Inflammatory macrophage treated with lipopolysaccharide for 4 hours (primary cell): Measurements from ENCODE around the gene AFMID.
A peak's percentile ranks its signal among the peaks of the same experiment; 100 is the strongest.
"Not testable (repeated sequence)": the region's sequence is repeated elsewhere in the genome, so short reads cannot be mapped to it uniquely, and the experiment has no call there.

Experiments
- DNase-seq: peaks from one replicate; pipeline ENCODE4 v3.0.0-alpha.2; 2020

Gene AFMID, protein sequence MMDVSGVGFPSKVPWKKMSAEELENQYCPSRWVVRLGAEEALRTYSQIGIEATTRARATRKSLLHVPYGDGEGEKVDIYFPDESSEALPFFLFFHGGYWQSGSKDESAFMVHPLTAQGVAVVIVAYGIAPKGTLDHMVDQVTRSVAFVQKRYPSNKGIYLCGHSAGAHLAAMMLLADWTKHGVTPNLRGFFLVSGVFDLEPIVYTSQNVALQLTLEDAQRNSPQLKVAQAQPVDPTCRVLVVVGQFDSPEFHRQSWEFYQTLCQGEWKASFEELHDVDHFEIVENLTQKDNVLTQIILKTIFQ

DNA sequence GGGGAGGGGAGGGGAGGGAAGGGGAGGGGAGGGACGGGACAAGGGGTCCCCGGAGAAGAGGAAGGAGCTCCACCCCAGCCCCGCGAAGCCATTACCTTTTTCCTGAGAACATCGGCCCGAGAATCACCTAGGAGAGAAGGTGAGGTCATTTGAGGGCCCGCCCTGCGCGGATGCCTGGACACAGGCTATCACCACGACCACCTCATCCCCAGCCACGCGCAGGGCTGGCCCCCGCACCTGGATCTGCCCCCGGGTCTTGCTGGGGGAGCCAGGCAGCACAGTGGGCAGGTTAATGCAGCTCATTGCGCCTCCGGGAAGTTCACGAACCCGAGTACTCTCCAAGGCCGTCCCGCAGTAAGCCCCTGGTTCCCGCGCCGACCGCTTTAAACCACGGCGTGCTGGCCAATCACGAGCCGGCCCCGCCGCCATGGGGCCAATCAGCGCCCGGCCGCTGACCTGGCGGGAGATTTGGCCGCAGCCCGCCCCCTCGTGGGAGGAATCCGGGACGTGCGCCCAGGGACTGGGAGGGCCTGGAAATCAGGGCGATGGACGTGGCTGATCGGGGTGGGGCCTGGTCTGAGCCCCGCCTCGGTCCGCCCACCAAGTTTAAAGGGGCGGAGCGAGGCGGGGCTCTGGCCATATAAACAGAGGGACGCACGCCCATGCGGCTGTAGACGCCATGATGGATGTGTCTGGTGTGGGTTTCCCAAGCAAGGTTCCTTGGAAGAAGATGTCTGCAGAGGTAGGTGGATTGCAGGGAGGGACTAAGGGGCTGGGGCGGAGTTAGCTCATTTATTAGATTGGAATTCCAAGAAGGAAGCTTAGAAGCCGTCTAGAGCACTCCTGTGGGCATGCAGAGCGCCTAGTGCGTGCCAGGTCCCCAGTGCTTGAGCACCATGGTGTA is at the start of gene AFMID, which contains the start of gene TK1:
AFMID (plus strand) TSS at position 671 of the 904 bp plus-strand sequence; CDS start at position 680, 9 bp downstream.
TK1 (minus strand) TSS at position 361 of the 904 bp plus-strand sequence; CDS start at position 303, 58 bp downstream.
- DNase-seq: peak; percentile 98

DNA sequence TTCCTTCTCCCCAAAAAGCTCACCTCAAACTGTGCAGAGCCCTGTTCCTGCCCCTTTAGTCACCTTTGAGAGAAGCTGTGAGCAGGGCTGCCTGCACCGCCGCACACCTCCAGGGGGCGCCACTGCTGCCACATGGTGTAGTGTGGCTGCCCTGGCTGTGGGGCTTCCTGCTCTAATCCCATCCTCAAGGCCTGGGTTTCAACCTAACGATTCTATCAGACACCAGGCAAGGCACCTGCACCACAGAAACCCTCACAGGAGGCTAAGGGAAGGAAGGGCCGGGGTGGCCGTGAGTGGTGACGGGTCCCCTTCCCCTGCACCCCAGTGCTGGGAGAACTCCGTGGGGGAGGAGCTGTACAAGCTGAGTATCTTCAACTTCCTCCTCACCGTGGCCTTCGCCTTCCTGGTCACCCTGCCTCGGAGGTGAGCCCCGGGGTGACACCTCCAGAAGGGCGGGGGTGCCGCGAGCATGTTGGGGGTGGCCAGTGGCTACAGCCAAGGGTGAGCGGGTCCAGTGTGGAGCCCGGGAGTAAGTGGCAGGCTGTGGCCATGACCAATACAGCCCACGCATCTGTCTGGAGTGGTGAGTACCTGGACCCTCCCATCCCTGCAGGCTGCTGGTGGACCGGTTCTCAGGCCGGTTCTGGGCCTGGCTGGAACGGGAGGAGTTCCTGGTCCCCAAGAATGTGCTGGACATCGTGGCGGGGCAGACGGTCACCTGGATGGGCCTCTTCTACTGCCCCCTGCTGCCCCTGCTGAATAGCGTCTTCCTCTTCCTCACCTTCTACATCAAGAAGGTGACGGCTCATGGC is 49.6 kb upstream of the AFMID start:
- no peak for DNase-seq

DNA sequence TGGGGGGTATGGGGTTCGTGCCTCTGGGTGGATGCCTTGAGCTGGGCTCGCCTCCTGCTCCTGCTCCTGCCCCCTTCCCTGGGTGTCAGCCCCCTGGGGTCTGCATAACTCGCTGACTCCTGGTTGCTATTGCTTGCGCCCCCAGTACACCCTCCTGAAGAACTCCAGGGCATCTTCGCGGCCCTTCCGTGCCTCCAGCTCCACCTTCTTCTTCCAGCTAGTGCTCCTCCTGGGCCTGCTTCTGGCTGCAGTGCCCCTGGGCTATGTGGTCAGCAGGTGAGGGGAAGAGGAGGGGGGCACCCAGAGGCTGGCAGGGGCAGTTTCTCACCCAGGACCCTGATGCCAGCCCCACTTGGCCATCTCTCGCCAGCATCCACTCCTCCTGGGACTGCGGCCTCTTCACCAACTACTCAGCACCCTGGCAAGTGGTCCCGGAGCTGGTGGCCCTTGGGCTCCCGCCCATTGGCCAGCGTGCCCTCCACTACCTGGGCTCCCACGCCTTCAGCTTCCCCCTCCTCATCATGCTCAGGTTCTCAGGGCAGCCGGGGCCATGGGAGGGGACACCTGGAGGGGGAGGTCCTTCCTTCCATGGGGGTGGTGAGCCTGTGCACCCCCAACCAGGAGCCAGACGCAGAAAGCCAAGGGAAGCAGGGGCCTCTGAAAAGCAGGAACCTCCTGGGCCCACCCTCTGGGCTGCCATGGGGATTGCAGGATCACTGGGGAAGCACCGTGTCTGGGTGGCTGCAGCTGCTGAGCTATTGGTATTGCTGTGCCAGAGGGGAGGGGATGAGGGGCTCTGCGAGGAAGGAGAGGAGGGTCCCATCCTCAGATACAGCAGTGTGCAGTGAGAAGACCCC is 48.7 kb upstream of the AFMID start:
- DNase-seq: no peak

DNA sequence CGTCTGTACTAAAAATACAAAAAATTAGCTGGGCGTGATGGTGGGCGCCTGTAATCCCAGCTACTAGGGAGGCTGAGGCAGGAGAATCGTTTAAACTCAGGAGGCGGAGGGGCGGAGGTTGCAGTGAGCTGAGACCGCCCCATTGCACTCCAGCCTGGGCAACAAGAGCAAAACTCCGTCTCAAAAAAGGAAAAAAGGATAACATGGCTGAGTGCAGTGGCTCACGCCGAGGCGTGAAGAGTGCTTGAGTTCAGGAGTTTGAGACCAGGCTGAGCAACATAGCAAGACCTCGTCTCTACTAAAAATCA is 47.3 kb upstream of the AFMID start:
- DNase-seq: not testable (repeated sequence)

DNA sequence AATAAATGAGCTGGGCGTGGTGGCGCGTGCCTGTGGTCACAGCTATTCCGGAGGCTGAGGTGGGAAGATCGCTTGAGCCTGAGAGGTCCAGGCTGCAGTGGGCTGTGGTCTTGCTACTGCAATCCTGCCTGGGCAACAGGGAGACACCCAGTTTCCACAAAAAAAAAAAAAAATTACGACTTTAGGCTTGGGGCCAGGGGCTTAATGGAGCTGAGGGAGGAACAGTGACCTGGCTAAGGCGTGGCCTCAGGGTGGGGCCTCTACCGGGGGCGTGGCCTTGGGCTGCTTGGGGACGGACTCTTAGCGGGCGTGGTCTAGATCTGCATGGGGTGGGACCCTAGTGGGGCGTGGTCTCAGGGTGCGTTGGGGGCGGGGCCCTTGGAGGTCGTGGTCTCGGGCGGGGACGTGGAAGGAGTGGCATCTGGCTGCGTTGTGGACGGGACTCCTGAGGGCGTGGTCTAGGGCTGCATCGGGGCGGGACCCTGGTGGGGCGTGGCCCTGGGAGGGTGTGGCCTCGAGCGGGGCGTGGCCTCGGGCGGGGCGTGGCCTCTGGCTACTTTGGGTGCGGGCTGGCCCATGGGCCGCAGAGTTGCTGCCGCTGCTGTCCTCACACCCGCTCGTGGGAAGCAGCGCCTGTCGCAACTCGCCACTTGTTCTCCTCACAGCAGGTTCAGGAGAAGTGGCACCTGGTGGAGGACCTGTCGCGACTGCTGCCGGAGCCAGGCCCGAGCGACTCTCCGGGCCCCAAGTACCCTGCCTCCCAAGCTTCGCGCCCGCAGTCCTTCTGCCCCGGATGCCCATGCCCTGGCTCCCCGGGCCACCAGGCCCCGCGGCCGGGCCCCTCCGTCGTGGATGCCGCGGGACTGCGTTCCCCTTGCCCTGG is 46.8 kb upstream of the AFMID start:
- DNase-seq: peak; percentile 96

DNA sequence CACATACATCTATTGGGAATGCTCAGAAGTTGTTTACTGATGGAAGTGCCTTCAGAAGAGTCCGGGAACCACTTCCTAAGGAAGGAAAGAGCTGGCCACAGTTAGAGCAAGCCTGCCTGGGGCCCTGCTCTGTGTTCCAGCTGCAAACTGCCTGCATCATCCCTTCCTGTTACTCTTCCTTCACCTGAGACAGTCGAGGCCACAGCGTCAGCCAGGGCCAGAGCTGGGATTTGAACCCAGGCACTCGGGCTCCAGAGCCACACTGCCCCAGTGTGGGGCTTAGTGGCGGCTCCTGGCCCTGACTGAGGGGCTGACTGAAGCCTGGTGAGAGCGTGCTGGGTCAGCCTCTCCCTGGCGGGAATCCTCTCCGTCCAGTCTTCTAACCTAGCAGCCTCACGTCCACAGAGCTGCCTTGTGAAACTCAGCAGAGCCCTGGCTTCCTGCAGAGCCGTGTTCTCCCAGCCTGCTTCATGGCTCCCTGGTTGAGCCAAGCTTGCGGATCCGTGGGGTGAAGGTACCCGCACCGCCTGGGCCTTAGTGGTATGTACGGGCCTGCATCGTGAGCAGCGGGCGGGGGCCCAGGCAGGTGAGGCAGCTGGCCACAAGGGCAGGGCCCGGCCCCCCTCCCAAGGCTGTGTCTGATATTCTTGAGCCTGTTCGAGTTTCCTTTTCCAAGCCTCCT is 45.6 kb upstream of the AFMID start:
- no peak for DNase-seq

DNA sequence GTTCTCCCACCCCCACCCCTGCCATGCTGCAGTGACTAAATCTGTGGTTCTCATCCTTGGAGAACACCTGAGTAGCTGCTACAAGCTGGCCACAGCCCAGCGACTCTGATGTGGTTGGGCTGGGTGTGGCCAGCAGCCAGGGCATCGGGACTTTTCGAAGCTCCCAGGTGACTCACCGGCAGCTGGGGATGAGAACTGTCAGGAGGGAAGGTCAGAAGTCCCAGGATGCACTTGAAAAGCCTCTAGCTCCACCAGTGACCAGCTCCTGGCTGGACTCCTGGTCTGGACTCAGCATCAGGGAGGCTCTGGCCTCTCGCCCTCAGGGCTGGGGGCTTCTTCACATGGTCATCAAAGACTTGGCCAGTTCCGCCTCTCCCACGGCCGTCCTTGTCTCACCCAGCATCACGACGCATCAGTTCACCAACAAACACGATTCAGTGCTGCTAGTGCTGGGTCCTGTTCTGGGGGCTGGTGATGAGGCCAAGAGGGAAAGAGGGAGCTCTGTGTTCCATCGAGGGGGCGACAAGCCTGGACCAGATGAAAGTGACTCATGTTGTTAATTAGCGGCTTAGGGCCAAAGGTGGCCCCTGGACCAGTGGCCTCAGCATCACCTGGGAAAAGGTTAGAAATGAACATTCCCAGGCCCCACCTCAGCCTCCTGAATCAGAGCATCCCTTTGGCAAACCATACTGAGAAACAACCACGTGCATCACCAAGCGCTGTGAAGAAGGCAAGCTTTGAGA is 44.9 kb upstream of the AFMID start:
- DNase-seq: no peak

DNA sequence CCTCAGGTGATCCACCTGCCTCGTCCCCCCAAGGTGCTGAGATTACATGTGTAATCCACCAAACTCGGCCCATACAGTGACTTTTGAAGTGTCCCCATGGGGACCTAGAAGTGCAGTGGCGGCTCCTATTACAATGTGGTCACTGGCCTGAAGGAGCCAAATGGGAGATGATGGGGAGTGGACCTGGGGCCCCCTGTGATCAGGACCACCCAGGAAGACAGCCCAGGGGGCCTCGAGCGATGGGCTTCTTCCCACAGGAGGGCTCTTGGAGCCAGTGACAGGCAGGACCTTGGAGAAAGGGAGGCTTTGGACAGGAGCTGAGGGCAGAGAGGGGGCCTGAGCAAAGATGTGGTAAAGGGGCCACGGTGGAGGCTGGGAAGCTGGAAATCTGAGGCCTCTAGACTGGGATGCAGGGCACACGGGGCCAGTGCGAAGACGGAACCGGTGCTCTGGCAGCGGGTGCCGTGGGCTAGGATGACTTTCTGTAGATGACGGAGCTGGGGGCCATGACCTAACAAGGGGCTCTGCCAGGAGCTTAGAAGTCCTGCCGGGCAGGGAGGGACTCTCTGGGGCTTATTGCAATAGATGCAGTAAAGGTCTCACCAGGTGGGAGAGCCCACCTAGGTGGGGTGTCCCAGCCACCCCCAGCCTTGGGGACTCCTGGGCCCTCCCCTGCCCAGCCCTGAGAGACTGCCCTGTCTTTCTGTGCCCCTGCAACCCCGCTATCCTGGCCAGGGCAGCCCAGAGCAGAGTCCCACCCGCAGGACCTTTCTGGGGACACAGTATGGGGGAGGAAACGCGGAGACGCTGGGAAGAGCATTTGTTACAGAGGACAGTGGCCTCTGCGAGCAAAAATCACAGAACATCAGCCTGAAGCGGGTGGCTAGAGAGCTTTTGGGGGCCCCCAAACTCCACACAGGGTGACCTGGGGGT is 43.7 kb upstream of the AFMID start:
- DNase-seq: no peak

DNA sequence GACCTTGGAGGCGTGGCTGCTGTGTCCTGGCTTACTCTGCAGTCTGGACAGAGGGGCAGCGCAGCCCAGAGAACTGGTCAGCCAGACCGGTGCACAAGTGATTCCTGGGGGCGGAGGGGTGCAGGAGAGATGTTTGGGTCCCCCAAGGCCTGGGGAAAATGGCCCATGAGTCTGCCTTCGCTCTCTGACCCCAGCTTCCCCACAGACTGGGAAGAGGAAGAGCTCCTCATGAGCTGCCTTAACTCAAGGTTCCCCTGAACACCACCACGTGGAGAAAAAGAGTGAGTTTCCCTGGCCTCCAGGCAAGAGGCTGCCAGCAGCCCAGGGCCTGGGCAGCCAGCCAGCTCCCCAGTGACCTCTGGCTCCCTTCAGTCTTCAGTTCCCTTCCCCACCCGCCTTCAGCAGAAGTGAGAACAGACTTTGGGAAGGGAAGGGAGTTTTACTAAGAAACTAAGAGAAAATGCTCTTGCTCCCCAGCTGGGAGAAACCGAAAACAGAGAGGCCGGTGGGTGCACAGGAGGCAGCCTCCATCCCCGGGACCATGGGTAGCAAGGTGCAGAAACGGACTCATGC is 42.9 kb upstream of the AFMID start:
- DNase-seq: peak; percentile 96

DNA sequence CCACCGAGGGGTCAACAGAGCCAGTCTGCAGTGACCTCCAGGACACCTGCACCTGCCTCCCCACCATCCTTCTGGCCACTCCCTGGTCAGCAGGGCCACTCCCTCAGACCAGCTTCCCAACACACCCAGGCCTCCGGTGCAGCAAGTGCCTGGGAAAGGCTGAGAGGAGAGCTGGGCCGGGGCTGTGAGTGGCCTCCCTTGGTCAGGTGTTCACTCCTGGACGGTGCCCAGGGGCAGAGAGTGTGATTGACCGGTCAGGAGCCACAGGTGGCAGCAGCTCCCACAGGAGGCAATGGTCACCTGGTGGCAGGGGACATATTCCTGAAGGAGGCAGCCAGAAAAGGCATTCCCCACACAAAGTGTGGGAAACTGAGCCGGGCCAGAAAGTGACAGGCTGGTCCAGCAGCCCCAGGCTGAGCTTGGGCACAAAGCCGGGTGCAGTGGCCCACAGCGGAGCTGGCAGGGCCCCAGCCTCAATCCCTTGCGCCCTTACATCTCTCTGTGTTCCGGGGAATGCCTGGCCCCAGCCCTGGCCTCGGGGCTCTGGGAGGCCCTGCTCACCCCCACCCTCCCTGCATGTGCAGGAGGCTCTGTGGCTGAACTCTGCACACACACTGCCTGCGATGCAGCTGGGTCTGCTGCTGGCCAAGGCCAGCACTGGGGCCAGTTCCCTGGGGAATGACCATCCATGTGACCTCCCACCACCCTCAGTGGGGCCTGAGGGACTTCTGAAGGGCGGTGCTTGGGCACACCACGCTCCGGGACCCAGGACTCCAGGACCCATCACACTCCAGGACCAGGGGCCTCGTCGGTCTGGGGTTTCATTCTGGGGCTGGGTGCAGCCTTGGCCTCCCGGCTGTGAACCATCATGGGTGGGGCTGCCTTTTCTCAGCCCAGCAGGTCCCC is 42.2 kb upstream of the AFMID start:
- no peak for DNase-seq

DNA sequence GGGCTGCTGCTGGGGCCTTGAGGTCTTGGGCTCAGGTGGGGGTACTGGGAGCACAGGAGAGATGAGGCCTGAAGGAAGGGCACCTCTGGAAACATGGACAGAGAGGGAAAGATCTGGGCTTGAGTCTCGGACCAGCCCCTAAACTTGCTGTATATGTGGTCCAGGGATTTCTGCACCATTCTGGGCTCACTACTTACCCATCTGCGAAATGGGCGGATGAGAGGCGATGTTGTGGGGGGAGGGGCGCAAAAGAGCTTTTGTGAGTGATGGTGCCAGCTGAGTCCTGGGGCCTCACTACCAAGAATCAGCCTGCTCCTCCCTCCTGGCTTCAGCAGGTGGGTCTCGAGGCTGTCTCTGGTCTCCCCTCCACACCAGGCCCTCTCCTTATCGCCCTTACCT is 40.7 kb upstream of the AFMID start:
- no peak for DNase-seq

DNA sequence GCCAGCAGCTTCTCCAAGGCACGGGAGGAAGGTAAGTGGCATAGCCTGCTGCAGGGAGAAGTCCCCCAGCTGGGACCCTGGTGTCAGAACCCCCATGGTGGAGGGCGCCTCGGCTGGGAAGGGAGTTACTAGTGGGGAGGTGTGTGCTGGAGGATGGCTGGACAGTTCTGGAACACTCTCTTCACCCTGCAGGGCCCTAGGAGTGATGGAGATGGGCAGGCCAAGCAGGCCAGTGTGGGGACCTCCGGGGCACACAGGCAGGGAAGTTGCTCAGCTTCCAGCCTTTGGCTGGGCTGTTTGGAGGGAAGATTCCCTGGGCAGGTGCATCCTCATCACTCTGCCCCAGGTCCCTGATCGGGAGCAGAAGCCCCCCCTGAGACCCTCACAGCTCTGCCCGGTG is 40.3 kb upstream of the AFMID start:
- no peak for DNase-seq

DNA sequence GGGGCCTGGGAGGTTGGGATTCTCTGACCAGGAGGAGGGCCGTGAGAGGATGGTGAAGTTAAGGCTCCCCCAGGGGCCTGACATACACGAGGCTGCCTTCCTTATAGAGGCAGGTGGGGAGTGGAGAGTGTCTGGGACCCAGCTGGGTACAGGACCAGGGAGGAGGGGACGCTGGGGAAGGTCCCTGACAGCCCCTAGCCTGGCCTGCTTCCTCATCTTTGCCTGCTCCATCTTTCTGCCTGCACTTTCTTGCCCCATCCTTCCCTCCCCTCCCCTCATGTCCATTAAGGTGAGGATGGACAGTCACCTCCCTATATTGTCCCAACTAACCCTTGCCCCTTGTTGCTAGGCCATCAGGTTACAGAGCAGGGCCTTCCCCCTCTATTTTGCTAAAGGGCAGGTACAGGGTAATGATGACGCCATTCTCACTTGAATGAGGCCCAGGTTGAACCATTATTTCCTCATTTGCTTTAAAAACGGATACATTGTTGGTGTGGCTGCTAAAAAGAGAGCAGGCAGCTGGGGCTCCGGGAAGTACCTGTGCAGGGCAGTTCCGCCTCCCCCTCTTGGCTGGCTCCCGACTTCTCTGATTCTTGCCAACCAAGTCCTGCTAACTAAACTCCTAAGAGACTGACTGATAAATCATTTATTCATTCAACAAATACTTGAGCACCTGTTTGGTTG is 39.7 kb upstream of the AFMID start:
- no peak for DNase-seq

DNA sequence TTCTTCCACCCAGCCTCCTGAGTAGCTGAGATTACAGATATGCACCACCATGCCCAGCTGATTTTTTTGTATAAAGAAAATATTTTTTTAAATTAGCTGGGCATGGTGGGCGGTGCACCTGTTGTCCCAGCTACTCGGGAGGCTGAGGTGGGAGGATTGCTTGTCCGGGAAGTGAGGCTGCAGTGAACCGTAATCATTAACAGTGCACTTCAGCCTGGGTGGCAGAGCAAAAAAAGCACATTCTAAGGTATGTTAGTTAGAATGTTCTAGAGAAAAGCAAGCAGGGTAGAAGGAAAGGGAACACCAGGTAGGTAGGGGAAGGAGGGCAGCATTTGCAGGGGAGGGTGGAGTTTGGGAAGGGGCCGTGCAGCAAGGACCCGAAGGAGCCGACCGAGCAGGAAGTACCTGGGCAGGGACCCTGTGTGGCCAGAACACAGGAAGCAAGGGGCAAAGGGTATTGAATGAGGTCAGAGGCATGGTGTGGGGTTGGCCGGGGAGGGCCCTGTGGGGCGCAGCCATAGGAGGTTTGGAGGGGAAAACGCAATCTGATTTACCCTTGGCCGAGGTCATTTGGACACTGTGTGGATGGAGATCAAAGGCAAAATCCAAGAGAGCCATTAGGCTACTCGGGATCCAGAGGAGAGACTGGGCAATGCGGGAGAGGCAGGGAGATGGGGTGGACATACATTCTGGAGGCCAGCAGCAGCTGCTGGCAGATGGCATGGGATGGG is 38.7 kb upstream of the AFMID start:
- no peak for DNase-seq

DNA sequence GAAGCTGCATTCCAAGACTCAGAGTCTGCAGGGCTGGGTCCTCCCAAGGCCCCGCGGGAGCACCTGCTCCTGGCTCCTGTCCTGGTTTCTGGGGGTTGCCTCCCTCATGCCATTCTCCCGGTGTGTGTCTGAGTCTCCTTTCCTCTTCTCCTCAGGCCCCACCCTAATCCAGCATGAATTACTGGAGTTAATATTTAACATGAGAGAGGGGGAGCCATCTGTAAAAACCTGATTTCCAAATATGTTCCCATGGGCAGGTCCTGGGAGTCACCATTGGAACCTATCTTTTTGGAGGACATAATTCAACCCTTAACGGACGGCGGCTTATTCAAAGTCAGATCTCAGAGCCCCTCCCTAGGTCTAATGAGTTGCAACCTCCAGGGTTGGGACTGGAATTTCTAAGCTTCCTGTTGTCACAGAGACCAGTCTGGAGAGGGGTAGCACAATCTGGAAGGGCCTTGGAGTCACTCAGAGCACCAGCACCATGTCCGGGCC is 35.6 kb upstream of the AFMID start:
- no peak for DNase-seq
